ENCODE results near the gene PQBP1. TPM values are rescaled to one million over a fixed set of nuclear protein-coding genes. Genes with fewer than 3 reads are reported as not detected.
A peak's percentile ranks its signal among the peaks of the same experiment; 100 is the strongest.

The PQBP1 gene
- total and polyA plus RNA-seq, 12 donors, result 41.2 to 127 (median 55.3) TPM

GRCh38 chrX:48927736-48928382, 30.1 kb downstream of the PQBP1 start:
- no peak for DNase-seq
- Histone ChIP-seq H3K27ac (no peak overlapping the region), H3K4me1 (no peaks in the 10 kb centered on the region), H3K9me3 (no peaks in the 10 kb centered on the region), H3K4me3 (no peak overlapping the region), H3K36me3 (peaks cover 0 to 92% (median 0%) of the 10 kb centered on the region in 9 donors), H3K27me3 (no peaks in the 10 kb centered on the region)
- intact Hi-C loops (cut with DNase I), result no loop called here
- WGBS, 2 donors, result 88 to 97% methylated on average over 2 of the region's 2 CpGs
- no peak for ATAC-seq
- TF ChIP-seq, protein P1, sequence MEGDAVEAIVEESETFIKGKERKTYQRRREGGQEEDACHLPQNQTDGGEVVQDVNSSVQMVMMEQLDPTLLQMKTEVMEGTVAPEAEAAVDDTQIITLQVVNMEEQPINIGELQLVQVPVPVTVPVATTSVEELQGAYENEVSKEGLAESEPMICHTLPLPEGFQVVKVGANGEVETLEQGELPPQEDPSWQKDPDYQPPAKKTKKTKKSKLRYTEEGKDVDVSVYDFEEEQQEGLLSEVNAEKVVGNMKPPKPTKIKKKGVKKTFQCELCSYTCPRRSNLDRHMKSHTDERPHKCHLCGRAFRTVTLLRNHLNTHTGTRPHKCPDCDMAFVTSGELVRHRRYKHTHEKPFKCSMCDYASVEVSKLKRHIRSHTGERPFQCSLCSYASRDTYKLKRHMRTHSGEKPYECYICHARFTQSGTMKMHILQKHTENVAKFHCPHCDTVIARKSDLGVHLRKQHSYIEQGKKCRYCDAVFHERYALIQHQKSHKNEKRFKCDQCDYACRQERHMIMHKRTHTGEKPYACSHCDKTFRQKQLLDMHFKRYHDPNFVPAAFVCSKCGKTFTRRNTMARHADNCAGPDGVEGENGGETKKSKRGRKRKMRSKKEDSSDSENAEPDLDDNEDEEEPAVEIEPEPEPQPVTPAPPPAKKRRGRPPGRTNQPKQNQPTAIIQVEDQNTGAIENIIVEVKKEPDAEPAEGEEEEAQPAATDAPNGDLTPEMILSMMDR (IDR thresholded peaks at IDR 0.05), result no peak

GRCh38 chrX:48933757-48934156, 36.0 kb downstream of the PQBP1 start:
- intact Hi-C loops (cut with DNase I), result no loop called here
- TF ChIP-seq, protein P1 (IDR thresholded peaks at IDR 0.05), result no peak
- ATAC-seq, result no peak
- H3K9me3 ChIP-seq, result no peaks in the 10 kb centered on the region
- 87 to 93% methylated on average over 2 of the region's 2 CpGs for WGBS, 2 donors
- H3K27me3 ChIP-seq, result no peaks in the 10 kb centered on the region
- H3K36me3 ChIP-seq, result peaks cover 0 to 71% (median 0%) of the 10 kb centered on the region in 9 donors
- peaks cover 0 to 40% (median 11%) of the 10 kb centered on the region in 9 donors for H3K4me1 ChIP-seq
- no peak overlapping the region for H3K27ac ChIP-seq
- DNase-seq, result no peak
- no peak overlapping the region for H3K4me3 ChIP-seq

GRCh38 chrX:48934581-48935300, 37.0 kb downstream of the PQBP1 start:
- ATAC-seq, result no peak
- H3K27ac ChIP-seq, result peak overlapping the region in 1 of 10 donors; percentile 89
- peaks cover 0 to 49% (median 11%) of the 10 kb centered on the region in 9 donors for H3K4me1 ChIP-seq
- H3K9me3 ChIP-seq, result no peaks in the 10 kb centered on the region
- H3K4me3 ChIP-seq, result no peak overlapping the region
- H3K27me3 ChIP-seq, result no peaks in the 10 kb centered on the region
- 84 to 86% methylated on average over 7 of the region's 7 CpGs for WGBS, 2 donors
- DNase-seq, result no peak
- H3K36me3 ChIP-seq, result peaks cover 0 to 70% (median 0%) of the 10 kb centered on the region in 9 donors
- TF ChIP-seq, protein P1 (IDR thresholded peaks at IDR 0.05), result no peak
- intact Hi-C loops (cut with DNase I), result no loop called here

GRCh38 chrX:48935301-48935670, 37.6 kb downstream of the PQBP1 start:
- Histone ChIP-seq H3K4me1 (peaks cover 0 to 55% (median 11%) of the 10 kb centered on the region in 9 donors), H3K4me3 (no peak overlapping the region), H3K27ac (peak overlapping the region in 1 of 10 donors; percentile 89), H3K9me3 (no peaks in the 10 kb centered on the region), H3K36me3 (peaks cover 0 to 70% (median 0%) of the 10 kb centered on the region in 9 donors), H3K27me3 (no peaks in the 10 kb centered on the region)
- ATAC-seq (no peak), DNase-seq (no peak)
- 100% methylated on average over 1 of the region's 1 CpG for WGBS, 2 donors
- TF ChIP-seq, protein P1 (IDR thresholded peaks at IDR 0.05), result no peak
- intact Hi-C loops (cut with DNase I), result no loop called here
